DND-41 (cell line): ENCODE measurements around the gene FANCE.

Experiments used
- ATAC-seq: fragments of 200-7000 bp; cut with Tn5 transposase; 3 replicates; pipeline ENCODE4 v1.9.1; 2021; ENCODE audit warnings: low read depth; ENCODE audit not compliant: insufficient read depth
- DNase-seq: peaks from one replicate; pipeline ENCODE4 v3.0.0-alpha.2; 2020
- H2AFZ ChIP-seq: 2 replicates; pipeline ENCODE4 v1.6.0; 2012; ENCODE audit warnings: low read depth, low read length
- H3K27ac ChIP-seq: 2 replicates; pipeline ENCODE4 v1.5.1; 2012; ENCODE audit warnings: low read length, inconsistent platforms
- H3K27me3 ChIP-seq: fragments of 200-600 bp; sonication (generic); 2 replicates; pipeline ENCODE4 v1.6.0; 2012; ENCODE audit warnings: low read length, mild to moderate bottlenecking, inconsistent platforms; ENCODE audit not compliant: insufficient read depth, poor library complexity
- H3K36me3 ChIP-seq: 2 replicates; pipeline ENCODE4 v1.5.1; 2012; ENCODE audit warnings: low read length, inconsistent platforms; ENCODE audit not compliant: insufficient read depth
- H3K4me1 ChIP-seq: 2 replicates; pipeline ENCODE4 v1.5.1; 2012; ENCODE audit warnings: mild to moderate bottlenecking, low read length; ENCODE audit not compliant: insufficient read depth
- H3K4me2 ChIP-seq: 2 replicates; pipeline ENCODE4 v1.6.0; 2012; ENCODE audit warnings: mild to moderate bottlenecking, moderate library complexity, low read length, inconsistent platforms; ENCODE audit not compliant: insufficient read depth
- H3K4me3 ChIP-seq, 2 experiments: fragments of 200-600 bp in 1 of 2; shearing (Covaris generic) in 1 of 2; 2 replicates each; pipeline ENCODE4 v1.5.1; 2012 to 2016; ENCODE audit warnings: inconsistent platforms in 2 of 2, low read length in 2 of 2, mild to moderate bottlenecking in 2 of 2, low read depth in 1 of 2, moderate library complexity in 1 of 2
- H3K79me2 ChIP-seq: 2 replicates; pipeline ENCODE4 v1.6.0; 2012; ENCODE audit warnings: low read length, inconsistent platforms; ENCODE audit not compliant: insufficient read depth
- H3K9ac ChIP-seq: 2 replicates; pipeline ENCODE4 v1.6.0; 2012; ENCODE audit warnings: low read depth, mild to moderate bottlenecking, inconsistent platforms, low read length, moderate library complexity
- H3K9me3 ChIP-seq: 2 replicates; pipeline ENCODE4 v1.5.1; 2012; ENCODE audit warnings: low read length, moderate library complexity, mild to moderate bottlenecking, inconsistent platforms; ENCODE audit not compliant: insufficient read depth, severe bottlenecking
- H4K20me1 ChIP-seq: 2 replicates; pipeline ENCODE4 v1.6.0; 2012; ENCODE audit warnings: low read length; ENCODE audit not compliant: insufficient read depth
- CTCF ChIP-seq: IDR thresholded peaks from 2 replicates; pipeline ENCODE4 v1.5.1; 2012; ENCODE audit warnings: borderline replicate concordance, low read length, moderate library complexity, mild to moderate bottlenecking; ENCODE audit not compliant: poor library complexity, severe bottlenecking; ENCODE audit errors: extremely low read depth
- EZH2 ChIP-seq: IDR thresholded peaks from 3 replicates; pipeline ENCODE4 v1.6.1; 2012; ENCODE audit warnings: borderline replicate concordance, low read depth, mild to moderate bottlenecking, moderate library complexity, low read length, inconsistent platforms; ENCODE audit not compliant: severe bottlenecking

The FANCE gene

GRCh38 chr6:35485402-35485877, 33.3 kb downstream of the FANCE start:
- no peaks in the 10 kb centered on the region for H3K4me1 ChIP-seq
- no peaks in the 10 kb centered on the region for H3K36me3 ChIP-seq

GRCh38 chr6:35486005-35486925, 34.1 kb downstream of the FANCE start:
- H2AFZ ChIP-seq = no peak overlapping the region
- no peak overlapping the region for H3K4me3 ChIP-seq
- H3K27me3 ChIP-seq = no peaks in the 10 kb centered on the region
- H3K9me3 ChIP-seq = no peaks in the 10 kb centered on the region
- ATAC-seq (no peak), DNase-seq (no peak)
- H3K36me3 ChIP-seq = no peaks in the 10 kb centered on the region
- H4K20me1 ChIP-seq = no peaks in the 10 kb centered on the region
- no peaks in the 10 kb centered on the region for H3K79me2 ChIP-seq
- H3K4me1 ChIP-seq = no peaks in the 10 kb centered on the region
- H3K9ac ChIP-seq = no peak overlapping the region
- TF ChIP-seq EZH2 (no peak), CTCF (no peak)
- H3K4me2 ChIP-seq = no peak overlapping the region
- H3K27ac ChIP-seq = no peak overlapping the region

More at GRCh38 chr6:35485402-35485877, 33.3 kb downstream of the FANCE start:
- H3K27ac ChIP-seq = no peak overlapping the region
- TF ChIP-seq EZH2 (no peak), CTCF (no peak)
- H3K79me2 ChIP-seq = no peaks in the 10 kb centered on the region
- no peak overlapping the region for H3K9ac ChIP-seq
- H4K20me1 ChIP-seq = no peaks in the 10 kb centered on the region
- no peak for ATAC-seq
- H3K4me3 ChIP-seq = no peak overlapping the region
- no peaks in the 10 kb centered on the region for H3K9me3 ChIP-seq
- H3K4me2 ChIP-seq = no peak overlapping the region
- peaks cover 3% of the 10 kb centered on the region for H3K27me3 ChIP-seq
- no peak overlapping the region for H2AFZ ChIP-seq
- DNase-seq = no peak

GRCh38 chr6:35487658-35488516, 35.7 kb downstream of the FANCE start:
- Histone ChIP-seq H3K4me1 (no peaks in the 10 kb centered on the region), H3K79me2 (no peaks in the 10 kb centered on the region), H3K36me3 (no peaks in the 10 kb centered on the region), H3K4me3 (no peak overlapping the region), H4K20me1 (no peaks in the 10 kb centered on the region), H3K27me3 (no peaks in the 10 kb centered on the region), H3K9ac (no peak overlapping the region), H3K27ac (no peak overlapping the region), H2AFZ (no peak overlapping the region), H3K9me3 (no peaks in the 10 kb centered on the region), H3K4me2 (no peak overlapping the region)
- ATAC-seq = peak; percentile 33; the same call in 1 of the 3 replicates
- TF ChIP-seq CTCF (no peak), EZH2 (no peak)
- DNase-seq = no peak
